KMS-11 (cell line): ENCODE data around the gene RARRES1.

Experiments used
- H2AFZ ChIP-seq: fragments of 200-600 bp; sonication (generic); 2 replicates; pipeline ENCODE4 v1.6.1; 2016; ENCODE audit warnings: antibody characterized with exemption, mixed run types, low read depth
- H3K27ac ChIP-seq: fragments of 200-600 bp; sonication (generic); 2 replicates; pipeline ENCODE4 v1.6.1; 2016; ENCODE audit warnings: mild to moderate bottlenecking, mixed run types
- H3K27me3 ChIP-seq: fragments of 200-600 bp; sonication (generic); 2 replicates; pipeline ENCODE4 v1.6.1; 2017; ENCODE audit warnings: mild to moderate bottlenecking, low read depth, mixed run types, moderate library complexity; ENCODE audit not compliant: insufficient read depth
- H3K36me3 ChIP-seq: fragments of 200-600 bp; sonication (generic); 2 replicates; pipeline ENCODE4 v1.6.1; 2017; ENCODE audit warnings: mild to moderate bottlenecking, mixed run types; ENCODE audit not compliant: insufficient read depth
- H3K4me1 ChIP-seq: fragments of 200-600 bp; sonication (generic); 2 replicates; pipeline ENCODE4 v1.6.1; 2016; ENCODE audit warnings: mild to moderate bottlenecking, low read depth, mixed run types; ENCODE audit not compliant: poor library complexity, severe bottlenecking
- H3K4me2 ChIP-seq: fragments of 200-600 bp; sonication (generic); 2 replicates; pipeline ENCODE4 v1.7.0; 2016; ENCODE audit warnings: mild to moderate bottlenecking, mixed run types
- H3K4me3 ChIP-seq: fragments of 200-600 bp; sonication (generic); IDR thresholded peaks from 2 replicates; pipeline ENCODE4 v1.6.1; 2017; ENCODE audit warnings: low read depth, low read length, mixed read lengths; ENCODE audit not compliant: insufficient read depth
- H3K79me2 ChIP-seq: fragments of 200-600 bp; sonication (generic); 2 replicates; pipeline ENCODE4 v1.6.1; 2016; ENCODE audit warnings: low read depth, mixed run types; ENCODE audit not compliant: insufficient read depth
- H3K9ac ChIP-seq: fragments of 200-600 bp; sonication (generic); 2 replicates; pipeline ENCODE4 v1.6.1; 2016; ENCODE audit warnings: mild to moderate bottlenecking, mixed run types
- H4K20me1 ChIP-seq: fragments of 200-600 bp; sonication (generic); 2 replicates; pipeline ENCODE4 v1.6.1; 2016; ENCODE audit warnings: mild to moderate bottlenecking, mixed run types; ENCODE audit not compliant: insufficient read depth
- CTCF ChIP-seq: fragments of 200-600 bp; sonication (generic); conservative IDR thresholded peaks from 2 replicates; pipeline ENCODE4 v1.6.1; 2017; ENCODE audit warnings: low read depth, mild to moderate bottlenecking, antibody characterized with exemption, low read length, moderate library complexity, mixed read lengths

Gene RARRES1

GRCh38 chr3:158768361-158768787 is 36.1 kb upstream of the RARRES1 start:
- Histone ChIP-seq H3K27me3 (no peaks in the 10 kb centered on the region), H3K36me3 (no peaks in the 10 kb centered on the region), H4K20me1 (no peaks in the 10 kb centered on the region), H3K27ac (no peak overlapping the region), H3K9ac (no peak overlapping the region), H2AFZ (no peak overlapping the region), H3K4me1 (no peaks in the 10 kb centered on the region), H3K4me2 (no peak overlapping the region), H3K79me2 (no peaks in the 10 kb centered on the region), H3K4me3 (no peak overlapping the region)
- no peak for TF ChIP-seq CTCF

GRCh38 chr3:158766364-158766763 is 34.1 kb upstream of the RARRES1 start:
- Histone ChIP-seq H3K4me3 (no peak overlapping the region), H4K20me1 (no peaks in the 10 kb centered on the region), H3K36me3 (no peaks in the 10 kb centered on the region), H3K27me3 (no peaks in the 10 kb centered on the region), H3K79me2 (no peaks in the 10 kb centered on the region), H3K27ac (no peak overlapping the region), H2AFZ (no peak overlapping the region), H3K9ac (no peak overlapping the region), H3K4me1 (no peaks in the 10 kb centered on the region), H3K4me2 (no peak overlapping the region)
- TF ChIP-seq CTCF: no peak

- H3K27me3 ChIP-seq: no peaks in the 10 kb centered on the region
- H3K27ac ChIP-seq: no peak overlapping the region
- no peak for TF ChIP-seq CTCF
- no peaks in the 10 kb centered on the region for H3K36me3 ChIP-seq
- H3K79me2 ChIP-seq: no peaks in the 10 kb centered on the region
- H3K9ac ChIP-seq: no peak overlapping the region
- no peak overlapping the region for H2AFZ ChIP-seq
- no peaks in the 10 kb centered on the region for H3K4me1 ChIP-seq
- no peak overlapping the region for H3K4me3 ChIP-seq
- H4K20me1 ChIP-seq: no peaks in the 10 kb centered on the region
- no peak overlapping the region for H3K4me2 ChIP-seq
Measured at GRCh38 chr3:158765518-158766205, 33.4 kb upstream of the RARRES1 start.

- no peaks in the 10 kb centered on the region for H3K36me3 ChIP-seq
- H3K27ac ChIP-seq: no peak overlapping the region
- no peak overlapping the region for H3K9ac ChIP-seq
- H3K27me3 ChIP-seq: no peaks in the 10 kb centered on the region
- H2AFZ ChIP-seq: no peak overlapping the region
- no peaks in the 10 kb centered on the region for H3K4me1 ChIP-seq
- H4K20me1 ChIP-seq: no peaks in the 10 kb centered on the region
- no peaks in the 10 kb centered on the region for H3K79me2 ChIP-seq
- no peak overlapping the region for H3K4me3 ChIP-seq
- H3K4me2 ChIP-seq: no peak overlapping the region
- TF ChIP-seq CTCF: no peak
Measured at GRCh38 chr3:158763421-158763820, 31.2 kb upstream of the RARRES1 start.
